Ectodermal cell (in vitro differentiated cells): Measurements from ENCODE around the gene TGIF1.
"Not testable (repeated sequence)": the region's sequence is repeated elsewhere in the genome, so short reads cannot be mapped to it uniquely, and the experiment has no call there.

Experiments used
- H3K27ac ChIP-seq: 2 replicates; pipeline ENCODE4 v1.7.0; 2013; ENCODE audit warnings: mild to moderate bottlenecking, low read depth, low read length; ENCODE audit not compliant: insufficient read depth, poor library complexity, severe bottlenecking
- H3K27me3 ChIP-seq: 2 replicates; pipeline ENCODE4 v1.7.0; 2013; ENCODE audit warnings: mild to moderate bottlenecking, low read length; ENCODE audit not compliant: insufficient read depth, control insufficient read depth, poor library complexity, severe bottlenecking
- H3K36me3 ChIP-seq: one replicate; pipeline ENCODE4 v1.7.0; 2013; ENCODE audit warnings: low read length; ENCODE audit not compliant: control insufficient read depth, insufficient read depth
- H3K4me1 ChIP-seq: one replicate; pipeline ENCODE4 v1.7.0; 2013; ENCODE audit warnings: low read length; ENCODE audit not compliant: control insufficient read depth, insufficient read depth
- H3K4me3 ChIP-seq: 2 replicates; pipeline ENCODE4 v1.7.0; 2013; ENCODE audit warnings: low read depth, low read length, control low read depth; ENCODE audit not compliant: insufficient read depth
- H3K9me3 ChIP-seq: 2 replicates; pipeline ENCODE4 v1.7.0; 2013; ENCODE audit warnings: mild to moderate bottlenecking, low read length, moderate library complexity; ENCODE audit not compliant: control insufficient read depth
- WGBS, 2 experiments: methylation state at CpG; one replicate each; pipeline ENCODE4 v1.1.7; 2013; ENCODE audit warnings: missing lambda C conversion rate in 2 of 2; 5-methylcytosine and 5-hydroxymethylcytosine counted together

Gene TGIF1

GRCh38 chr18:3411327-3411726 lies 38.6 kb upstream of the TGIF1 start:
- H3K36me3 ChIP-seq = no peaks in the 10 kb centered on the region
- no peak overlapping the region for H3K27ac ChIP-seq
- no peaks in the 10 kb centered on the region for H3K27me3 ChIP-seq
- no peaks in the 10 kb centered on the region for H3K9me3 ChIP-seq
- no peak overlapping the region for H3K4me3 ChIP-seq
- 87 to 88% methylated on average over 3 of the region's 3 CpGs for WGBS, 2 experiments
- no peaks in the 10 kb centered on the region for H3K4me1 ChIP-seq

GRCh38 chr18:3411854-3412268 lies 38.1 kb upstream of the TGIF1 start:
- Histone ChIP-seq H3K27ac (no peak overlapping the region), H3K9me3 (no peaks in the 10 kb centered on the region), H3K36me3 (no peaks in the 10 kb centered on the region), H3K27me3 (no peaks in the 10 kb centered on the region), H3K4me1 (no peaks in the 10 kb centered on the region), H3K4me3 (no peak overlapping the region)
- 92 to 95% methylated on average over 28 of the region's 28 CpGs for WGBS, 2 experiments

GRCh38 chr18:3412528-3412927 lies 37.4 kb upstream of the TGIF1 start:
- H3K27me3 ChIP-seq, H3K27ac ChIP-seq, H3K4me1 ChIP-seq, H3K4me3 ChIP-seq, H3K9me3 ChIP-seq, H3K36me3 ChIP-seq: not testable (repeated sequence)
- WGBS, 2 experiments = 95% methylated on average over 9 of the region's 9 CpGs

- no peaks in the 10 kb centered on the region for H3K36me3 ChIP-seq
- H3K27ac ChIP-seq = no peak overlapping the region
- WGBS, 2 experiments = 95 to 96% methylated on average over 11 of the region's 11 CpGs
- no peaks in the 10 kb centered on the region for H3K27me3 ChIP-seq
- no peaks in the 10 kb centered on the region for H3K9me3 ChIP-seq
- H3K4me1 ChIP-seq = no peaks in the 10 kb centered on the region
- H3K4me3 ChIP-seq = no peak overlapping the region
Observed at GRCh38 chr18:3415110-3415509, 34.9 kb upstream of the TGIF1 start.

- H3K4me1 ChIP-seq = no peaks in the 10 kb centered on the region
- 92 to 96% methylated on average over 1 to 2 of the region's 2 CpGs for WGBS, 2 experiments
- no peaks in the 10 kb centered on the region for H3K36me3 ChIP-seq
- H3K9me3 ChIP-seq = no peaks in the 10 kb centered on the region
- H3K4me3 ChIP-seq = no peak overlapping the region
- no peak overlapping the region for H3K27ac ChIP-seq
- no peaks in the 10 kb centered on the region for H3K27me3 ChIP-seq
Observed at GRCh38 chr18:3418083-3418482, 31.9 kb upstream of the TGIF1 start.

GRCh38 chr18:3420919-3421279 lies 29.1 kb upstream of the TGIF1 start:
- WGBS, 2 experiments = 92 to 96% methylated on average over 2 of the region's 2 CpGs
- Histone ChIP-seq H3K27me3 (no peaks in the 10 kb centered on the region), H3K27ac (no peak overlapping the region), H3K4me3 (no peak overlapping the region), H3K9me3 (no peaks in the 10 kb centered on the region), H3K4me1 (no peaks in the 10 kb centered on the region), H3K36me3 (no peaks in the 10 kb centered on the region)

- H3K27ac ChIP-seq = no peak overlapping the region
- 95% methylated on average over 8 to 10 of the region's 10 CpGs for WGBS, 2 experiments
- H3K27me3 ChIP-seq = no peaks in the 10 kb centered on the region
- no peaks in the 10 kb centered on the region for H3K4me1 ChIP-seq
- H3K9me3 ChIP-seq = no peaks in the 10 kb centered on the region
- no peak overlapping the region for H3K4me3 ChIP-seq
- no peaks in the 10 kb centered on the region for H3K36me3 ChIP-seq
Observed at GRCh38 chr18:3422905-3423304, 27.1 kb upstream of the TGIF1 start.

GRCh38 chr18:3424280-3424890 lies 25.6 kb upstream of the TGIF1 start:
- WGBS, 2 experiments = 91 to 100% methylated on average over 1 to 3 of the region's 3 CpGs
- Histone ChIP-seq H3K27me3 (no peaks in the 10 kb centered on the region), H3K36me3 (no peaks in the 10 kb centered on the region), H3K4me1 (no peaks in the 10 kb centered on the region), H3K27ac (no peak overlapping the region), H3K4me3 (no peak overlapping the region), H3K9me3 (no peaks in the 10 kb centered on the region)

- H3K27ac ChIP-seq = no peak overlapping the region
- no peaks in the 10 kb centered on the region for H3K36me3 ChIP-seq
- H3K4me1 ChIP-seq = no peaks in the 10 kb centered on the region
- H3K27me3 ChIP-seq = no peaks in the 10 kb centered on the region
- H3K9me3 ChIP-seq = no peaks in the 10 kb centered on the region
- WGBS, 2 experiments = 92 to 97% methylated on average over 2 to 3 of the region's 3 CpGs
- H3K4me3 ChIP-seq = no peak overlapping the region
Observed at GRCh38 chr18:3425030-3425429, 24.9 kb upstream of the TGIF1 start.

GRCh38 chr18:3425446-3425845 lies 24.5 kb upstream of the TGIF1 start:
- Histone ChIP-seq H3K9me3 (no peaks in the 10 kb centered on the region), H3K27me3 (no peaks in the 10 kb centered on the region), H3K27ac (no peak overlapping the region), H3K4me1 (no peaks in the 10 kb centered on the region), H3K4me3 (no peak overlapping the region), H3K36me3 (no peaks in the 10 kb centered on the region)
- WGBS, 2 experiments = 85 to 90% methylated on average over 4 to 6 of the region's 6 CpGs

- WGBS, 2 experiments = 81 to 90% methylated on average over 4 of the region's 4 CpGs
- Histone ChIP-seq H3K4me3 (no peak overlapping the region), H3K36me3 (no peaks in the 10 kb centered on the region), H3K27me3 (no peaks in the 10 kb centered on the region), H3K9me3 (no peaks in the 10 kb centered on the region), H3K27ac (no peak overlapping the region), H3K4me1 (no peaks in the 10 kb centered on the region)
Observed at GRCh38 chr18:3426074-3426473, 23.9 kb upstream of the TGIF1 start.
